DND-41 (cell line): ENCODE results near the gene MKNK1.

Source experiments
- EZH2 ChIP-seq: IDR thresholded peaks from 3 replicates; pipeline ENCODE4 v1.6.1; 2012; ENCODE audit warnings: borderline replicate concordance, low read depth, mild to moderate bottlenecking, moderate library complexity, low read length, inconsistent platforms; ENCODE audit not compliant: severe bottlenecking
- TF ChIP-seq, protein P1 (sequence below): IDR thresholded peaks from 2 replicates; pipeline ENCODE4 v1.5.1; 2012; ENCODE audit warnings: borderline replicate concordance, low read length, moderate library complexity, mild to moderate bottlenecking; ENCODE audit not compliant: poor library complexity, severe bottlenecking; ENCODE audit errors: extremely low read depth

DNA sequence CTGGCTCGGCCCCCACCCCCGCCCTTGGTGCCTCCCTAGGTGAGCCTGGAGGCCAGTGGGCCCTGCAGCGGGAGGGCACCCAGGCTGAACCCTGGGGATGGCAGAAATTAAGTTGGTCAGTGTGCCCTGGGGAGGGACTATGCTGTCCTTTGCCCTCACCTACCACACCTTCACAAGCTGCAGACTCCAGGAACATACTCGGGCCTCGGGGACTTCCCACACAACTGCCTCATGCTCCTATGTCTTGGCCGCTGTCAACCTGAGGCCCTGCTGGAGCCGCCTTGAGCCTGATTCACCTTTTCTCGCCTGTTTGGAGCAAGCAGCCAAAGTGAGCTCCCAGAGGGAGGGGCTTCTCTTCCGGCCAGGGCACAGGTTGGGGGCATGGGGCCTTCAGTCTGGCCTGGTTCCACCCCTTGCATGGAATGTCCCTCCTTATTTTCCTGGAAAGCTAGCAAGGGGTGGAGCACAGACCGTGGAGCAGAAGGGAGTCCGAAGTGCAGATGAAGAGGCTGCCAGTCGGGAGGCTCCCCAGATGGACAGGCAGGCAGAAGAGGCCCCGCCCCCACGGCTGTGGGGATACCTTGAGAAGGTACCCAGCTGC lies 77.3 kb downstream of the MKNK1 start:
- no peak for TF ChIP-seq EZH2
- TF ChIP-seq, protein P1, sequence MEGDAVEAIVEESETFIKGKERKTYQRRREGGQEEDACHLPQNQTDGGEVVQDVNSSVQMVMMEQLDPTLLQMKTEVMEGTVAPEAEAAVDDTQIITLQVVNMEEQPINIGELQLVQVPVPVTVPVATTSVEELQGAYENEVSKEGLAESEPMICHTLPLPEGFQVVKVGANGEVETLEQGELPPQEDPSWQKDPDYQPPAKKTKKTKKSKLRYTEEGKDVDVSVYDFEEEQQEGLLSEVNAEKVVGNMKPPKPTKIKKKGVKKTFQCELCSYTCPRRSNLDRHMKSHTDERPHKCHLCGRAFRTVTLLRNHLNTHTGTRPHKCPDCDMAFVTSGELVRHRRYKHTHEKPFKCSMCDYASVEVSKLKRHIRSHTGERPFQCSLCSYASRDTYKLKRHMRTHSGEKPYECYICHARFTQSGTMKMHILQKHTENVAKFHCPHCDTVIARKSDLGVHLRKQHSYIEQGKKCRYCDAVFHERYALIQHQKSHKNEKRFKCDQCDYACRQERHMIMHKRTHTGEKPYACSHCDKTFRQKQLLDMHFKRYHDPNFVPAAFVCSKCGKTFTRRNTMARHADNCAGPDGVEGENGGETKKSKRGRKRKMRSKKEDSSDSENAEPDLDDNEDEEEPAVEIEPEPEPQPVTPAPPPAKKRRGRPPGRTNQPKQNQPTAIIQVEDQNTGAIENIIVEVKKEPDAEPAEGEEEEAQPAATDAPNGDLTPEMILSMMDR = no peak
